ENCODE measurements around the gene EXOC3L4. TPM values are rescaled to one million over a fixed set of nuclear protein-coding genes. Genes with fewer than 3 reads are reported as not detected.

Gene EXOC3L4
- total RNA-seq, 4 donors from 2014 or later, result 0.63 to 2.1 (median 1.3) TPM

DNA sequence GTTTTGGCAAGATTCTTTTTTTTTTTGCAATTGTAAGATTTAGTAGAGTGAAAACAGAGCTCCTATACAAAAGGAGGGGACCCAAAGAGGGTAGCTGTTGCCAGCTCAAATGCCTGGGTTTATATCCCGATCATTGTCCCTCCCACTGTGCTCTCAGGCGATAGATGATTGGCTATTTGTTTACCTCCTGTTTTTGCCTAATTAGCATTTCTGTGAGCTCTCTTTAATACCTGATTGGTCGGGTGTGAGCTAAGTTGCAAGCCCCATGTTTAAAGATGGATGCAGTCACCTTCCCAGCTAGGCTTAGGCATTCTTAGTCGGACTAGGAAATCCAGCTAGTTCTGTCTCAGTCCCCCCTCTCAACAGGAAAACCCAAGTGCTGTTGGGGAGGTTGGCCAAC, 1.9 kb downstream of the EXOC3L4 start:
- no peak overlapping the region for H3K4me3 ChIP-seq
- H3K27me3 ChIP-seq, result peaks cover 0 to 9% of the 10 kb centered on the region in 2 donors
- H3K27ac ChIP-seq, result no peak overlapping the region
- H3K4me1 ChIP-seq, result peaks cover 0 to 35% (median 7%) of the 10 kb centered on the region in 4 donors
- no peaks in the 10 kb centered on the region for H3K36me3 ChIP-seq
- DNase-seq (ENCODE audit: low spot score in 2 of 2), result no peak
- WGBS, 2 donors, result 41 to 57% methylated on average over 4 of the region's 4 CpGs
- no peak for TF ChIP-seq POLR2A (IDR thresholded peaks at IDR 0.05)
- TF ChIP-seq EP300 (IDR thresholded peaks at IDR 0.05), result no peak
- TF ChIP-seq CTCF (IDR thresholded peaks at IDR 0.05), result no peak
- H3K9me3 ChIP-seq, result peaks cover 0 to 3% (median 0%) of the 10 kb centered on the region in 4 donors

DNA sequence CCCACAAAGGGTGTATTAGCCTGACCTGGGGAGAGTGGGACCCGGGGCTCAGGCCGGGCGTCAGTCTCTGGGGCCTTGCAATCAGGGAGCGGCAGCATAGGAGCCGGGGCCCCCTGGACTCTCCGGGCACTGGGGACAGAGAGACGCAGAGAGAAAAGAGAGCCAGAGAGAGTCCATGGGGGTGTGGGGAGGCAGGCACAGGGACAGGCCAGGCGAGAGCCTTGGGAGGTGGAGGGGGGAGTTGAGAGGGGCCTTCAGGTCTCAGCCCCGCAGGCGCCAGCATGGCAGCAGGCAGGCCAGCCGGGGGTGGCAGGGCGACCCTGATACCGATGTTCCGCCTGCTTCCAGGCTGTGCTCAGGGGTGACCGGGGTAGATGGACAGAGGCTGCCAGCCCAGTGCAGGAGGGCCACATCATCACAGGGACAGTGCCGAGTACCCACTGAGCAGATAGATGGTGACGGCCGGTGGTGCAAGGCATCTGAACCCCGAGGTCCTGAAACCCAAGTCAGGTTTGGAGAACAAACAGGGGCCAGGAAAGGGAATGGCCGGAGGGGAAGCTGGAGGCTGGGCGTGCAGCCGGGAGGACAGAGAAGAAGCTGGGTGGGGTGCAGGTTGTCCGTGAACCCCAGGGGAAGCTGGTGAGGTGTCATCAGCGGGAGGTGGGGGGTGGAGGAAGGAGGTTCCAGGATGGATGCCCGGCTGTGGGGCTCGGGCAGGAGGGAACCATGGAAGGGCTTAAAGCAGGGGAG, 2.9 kb downstream of the EXOC3L4 start:
- 79 to 85% methylated on average over 25 to 26 of the region's 26 CpGs for WGBS, 2 donors
- Histone ChIP-seq H3K4me3 (no peak overlapping the region), H3K36me3 (no peaks in the 10 kb centered on the region), H3K4me1 (peaks cover 0 to 35% (median 8%) of the 10 kb centered on the region in 4 donors), H3K27me3 (peaks cover 0 to 20% of the 10 kb centered on the region in 2 donors), H3K27ac (no peak overlapping the region), H3K9me3 (peaks cover 0 to 3% (median 0%) of the 10 kb centered on the region in 4 donors)
- no peak for DNase-seq (ENCODE audit: low spot score in 2 of 2)
- no peak for TF ChIP-seq EP300 (IDR thresholded peaks at IDR 0.05)
- no peak for TF ChIP-seq CTCF (IDR thresholded peaks at IDR 0.05)
- no peak for TF ChIP-seq POLR2A (IDR thresholded peaks at IDR 0.05)

GRCh38 chr14:103097994-103098957, 3.8 kb downstream of the EXOC3L4 start:
- no peaks in the 10 kb centered on the region for H3K36me3 ChIP-seq
- no peak for DNase-seq (ENCODE audit: low spot score in 2 of 2)
- no peak overlapping the region for H3K4me3 ChIP-seq
- peaks cover 0 to 3% (median 0%) of the 10 kb centered on the region in 4 donors for H3K9me3 ChIP-seq
- TF ChIP-seq CTCF (IDR thresholded peaks at IDR 0.05) (no peak), POLR2A (IDR thresholded peaks at IDR 0.05) (no peak), EP300 (IDR thresholded peaks at IDR 0.05) (no peak)
- peaks cover 0 to 42% (median 14%) of the 10 kb centered on the region in 4 donors for H3K4me1 ChIP-seq
- no peak overlapping the region for H3K27ac ChIP-seq
- H3K27me3 ChIP-seq, result peaks cover 0 to 28% of the 10 kb centered on the region in 2 donors
- 72 to 75% methylated on average over 27 to 31 of the region's 31 CpGs for WGBS, 2 donors

GRCh38 chr14:103099081-103099732, 4.7 kb downstream of the EXOC3L4 start:
- Histone ChIP-seq H3K27me3 (peaks cover 2 to 37% of the 10 kb centered on the region in 2 donors), H3K36me3 (no peaks in the 10 kb centered on the region), H3K27ac (no peak overlapping the region), H3K9me3 (peaks cover 0 to 3% (median 0%) of the 10 kb centered on the region in 4 donors), H3K4me1 (peaks cover 0 to 45% (median 22%) of the 10 kb centered on the region in 4 donors), H3K4me3 (no peak overlapping the region)
- TF ChIP-seq EP300 (IDR thresholded peaks at IDR 0.05) (no peak), CTCF (IDR thresholded peaks at IDR 0.05) (no peak), POLR2A (IDR thresholded peaks at IDR 0.05) (no peak)
- DNase-seq (ENCODE audit: low spot score in 2 of 2), result no peak
- 42 to 55% methylated on average over 7 to 9 of the region's 12 CpGs for WGBS, 2 donors
